CD4-positive, CD25-positive, alpha-beta regulatory T cell (primary cell): ENCODE results near the gene UBA6. TPM values are rescaled to one million over a fixed set of nuclear protein-coding genes. Genes with fewer than 3 reads are reported as not detected.
A peak's percentile ranks its signal among the peaks of the same experiment; 100 is the strongest.

ENCODE experiments used
- ATAC-seq, 2 donors: fragments of 150-1000 bp; cut with Tn5 transposase; one replicate each; pipeline ENCODE4 v1.10.0; 2021; ENCODE audit warnings: low read depth in 2 of 2, moderate number of reproducible peaks in 2 of 2, moderate library complexity in 1 of 2
- DNase-seq, 3 donors: peaks; one replicate each; pipeline versions ENCODE4 v3.0.0 to v3.0.0-alpha.2; 2012 to 2022; ENCODE audit warnings: mixed read lengths in 1 of 3
- H3K27ac ChIP-seq: one replicate; pipeline ENCODE4 v1.7.0; 2013; ENCODE audit warnings: mild to moderate bottlenecking, low read length; ENCODE audit not compliant: insufficient read depth, poor library complexity, severe bottlenecking
- H3K27me3 ChIP-seq: one replicate; pipeline ENCODE4 v1.7.0; 2013; ENCODE audit warnings: low read length; ENCODE audit not compliant: control insufficient read depth, insufficient read depth
- H3K36me3 ChIP-seq: one replicate; pipeline ENCODE4 v1.7.0; 2013; ENCODE audit warnings: mild to moderate bottlenecking, low read length, moderate library complexity; ENCODE audit not compliant: control insufficient read depth, insufficient read depth
- H3K4me1 ChIP-seq: 2 replicates; pipeline ENCODE4 v1.7.0; 2013; ENCODE audit warnings: mild to moderate bottlenecking, low read length; ENCODE audit not compliant: insufficient read depth, control insufficient read depth, poor library complexity, severe bottlenecking
- H3K4me3 ChIP-seq: one replicate; pipeline ENCODE4 v1.7.0; 2013; ENCODE audit warnings: low read depth, mild to moderate bottlenecking, low read length, moderate library complexity
- H3K9me3 ChIP-seq, 2 experiments: 1 replicate in 1 of 2; 2 replicates in 1 of 2; pipeline ENCODE4 v1.7.0; 2013; ENCODE audit warnings: low read length in 2 of 2, mild to moderate bottlenecking in 1 of 2, moderate library complexity in 1 of 2; ENCODE audit not compliant: control insufficient read depth in 2 of 2
- H3K27ac Mint-ChIP-seq, 3 donors: one replicate each; pipeline ENCODE4 v1.8.0; 2020 to 2022; ENCODE audit warnings: mild to moderate bottlenecking in 3 of 3, mixed read lengths in 3 of 3, moderate library complexity in 2 of 3
- H3K27me3 Mint-ChIP-seq: one replicate; pipeline ENCODE4 v1.8.0; 2022; ENCODE audit warnings: mild to moderate bottlenecking, mixed read lengths
- H3K36me3 Mint-ChIP-seq: one replicate; pipeline ENCODE4 v1.8.0; 2020; ENCODE audit warnings: mixed read lengths
- H3K4me1 Mint-ChIP-seq, 4 donors: one replicate each; pipeline ENCODE4 v1.8.0; 2020 to 2022; ENCODE audit warnings: mixed read lengths in 4 of 4, mild to moderate bottlenecking in 1 of 4
- H3K4me3 Mint-ChIP-seq, 4 donors: one replicate each; pipeline ENCODE4 v1.8.0; 2020 to 2022; ENCODE audit warnings: mild to moderate bottlenecking in 4 of 4, mixed read lengths in 4 of 4, moderate library complexity in 3 of 4
- H3K9me3 Mint-ChIP-seq, 7 donors: one replicate each; pipeline ENCODE4 v1.8.0; 2020 to 2022; ENCODE audit warnings: mixed read lengths in 7 of 7, mild to moderate bottlenecking in 3 of 7, moderate library complexity in 2 of 7
- polyA plus RNA-seq, 4 donors: library from polyadenylated mRNA; unstranded; fragments of 300-500 nt; fragmentation: Illumina TruSeq; gene quantifications; one replicate each; pipeline ENCODE4 v1.2.3, GENCODE V29; 2021
- total RNA-seq: library from RNA; stranded (reverse); gene quantifications from one replicate; pipeline ENCODE4 v1.2.3, GENCODE V29; 2022

UBA6 gene
- total and polyA plus RNA-seq, 5 donors from 2014 or later: 21.6 to 64.1 (median 28.9) TPM

- peak overlapping the region in 1 of 4 donors; percentile 36 for H3K4me3 Mint-ChIP-seq
- peak overlapping the region in 2 of 3 donors; percentile 62 to 85 for H3K27ac Mint-ChIP-seq
- Histone ChIP-seq H3K36me3 (peaks cover 13% of the 10 kb centered on the region), H3K9me3 (no peaks in the 10 kb centered on the region), H3K4me3 (no peak overlapping the region), H3K27ac (no peak overlapping the region), H3K4me1 (peaks cover 8% of the 10 kb centered on the region), H3K27me3 (no peaks in the 10 kb centered on the region)
- DNase-seq (no peak), ATAC-seq (no peak)
- peaks cover 32 to 44% (median 39%) of the 10 kb centered on the region in 4 donors for H3K4me1 Mint-ChIP-seq
- H3K27me3 Mint-ChIP-seq: no peaks in the 10 kb centered on the region
- no peaks in the 10 kb centered on the region for H3K9me3 Mint-ChIP-seq
- peaks cover 33% of the 10 kb centered on the region for H3K36me3 Mint-ChIP-seq
Observed at GRCh38 chr4:67685532-67685859, 15.5 kb downstream of the UBA6 start.

- H3K27ac Mint-ChIP-seq: peak overlapping the region in 2 of 3 donors; percentile 62 to 85
- DNase-seq (peak in 1 of 3 donors; percentile 22), ATAC-seq (peak in 1 of 2 donors; percentile 48)
- peaks cover 34 to 42% (median 38%) of the 10 kb centered on the region in 4 donors for H3K4me1 Mint-ChIP-seq
- H3K27me3 Mint-ChIP-seq: no peaks in the 10 kb centered on the region
- no peak overlapping the region for H3K4me3 Mint-ChIP-seq
- H3K4me1 ChIP-seq: peaks cover 8% of the 10 kb centered on the region
- peaks cover 17% of the 10 kb centered on the region for H3K36me3 ChIP-seq
- H3K4me3 ChIP-seq: no peak overlapping the region
- no peaks in the 10 kb centered on the region for H3K27me3 ChIP-seq
- H3K9me3 ChIP-seq: no peaks in the 10 kb centered on the region
- H3K27ac ChIP-seq: no peak overlapping the region
- H3K36me3 Mint-ChIP-seq: peaks cover 28% of the 10 kb centered on the region
- no peaks in the 10 kb centered on the region for H3K9me3 Mint-ChIP-seq
Observed at GRCh38 chr4:67684839-67685531, 16.0 kb downstream of the UBA6 start.

- Mint-ChIP-seq H3K27me3 (no peaks in the 10 kb centered on the region), H3K4me3 (no peak overlapping the region), H3K36me3 (peaks cover 28% of the 10 kb centered on the region), H3K4me1 (peaks cover 24 to 42% (median 27%) of the 10 kb centered on the region in 4 donors), H3K27ac (peak overlapping the region in 1 of 3 donors; percentile 6), H3K9me3 (no peaks in the 10 kb centered on the region)
- ATAC-seq: no peak
- no peak for DNase-seq
- Histone ChIP-seq H3K4me1 (peaks cover 8% of the 10 kb centered on the region), H3K4me3 (no peak overlapping the region), H3K36me3 (peaks cover 32% of the 10 kb centered on the region), H3K27me3 (no peaks in the 10 kb centered on the region), H3K9me3 (no peaks in the 10 kb centered on the region), H3K27ac (no peak overlapping the region)
Observed at GRCh38 chr4:67682266-67682665, 18.7 kb downstream of the UBA6 start.

- Mint-ChIP-seq H3K9me3 (no peaks in the 10 kb centered on the region), H3K4me1 (peaks cover 17 to 34% (median 19%) of the 10 kb centered on the region in 4 donors), H3K36me3 (peaks cover 40% of the 10 kb centered on the region), H3K4me3 (no peak overlapping the region), H3K27me3 (no peaks in the 10 kb centered on the region), H3K27ac (peak overlapping the region in 2 of 3 donors; percentile 14 to 18)
- DNase-seq (no peak), ATAC-seq (no peak)
- no peaks in the 10 kb centered on the region for H3K27me3 ChIP-seq
- no peak overlapping the region for H3K27ac ChIP-seq
- no peak overlapping the region for H3K4me3 ChIP-seq
- H3K4me1 ChIP-seq: peaks cover 8% of the 10 kb centered on the region
- H3K9me3 ChIP-seq: no peaks in the 10 kb centered on the region
- H3K36me3 ChIP-seq: peaks cover 44% of the 10 kb centered on the region
Observed at GRCh38 chr4:67680581-67681222, 20.3 kb downstream of the UBA6 start.

- no peaks in the 10 kb centered on the region for H3K27me3 Mint-ChIP-seq
- H3K27ac ChIP-seq: no peak overlapping the region
- DNase-seq (no peak), ATAC-seq (no peak)
- H3K36me3 Mint-ChIP-seq: peaks cover 47% of the 10 kb centered on the region
- no peaks in the 10 kb centered on the region for H3K4me1 ChIP-seq
- no peak overlapping the region for H3K4me3 Mint-ChIP-seq
- H3K9me3 ChIP-seq: no peaks in the 10 kb centered on the region
- H3K9me3 Mint-ChIP-seq: no peaks in the 10 kb centered on the region
- peaks cover 4 to 22% (median 10%) of the 10 kb centered on the region in 4 donors for H3K4me1 Mint-ChIP-seq
- no peak overlapping the region for H3K4me3 ChIP-seq
- peaks cover 61% of the 10 kb centered on the region for H3K36me3 ChIP-seq
- H3K27ac Mint-ChIP-seq: no peak overlapping the region
- no peaks in the 10 kb centered on the region for H3K27me3 ChIP-seq
Observed at GRCh38 chr4:67678612-67679011, 22.3 kb downstream of the UBA6 start.

- Histone ChIP-seq H3K9me3 (no peaks in the 10 kb centered on the region), H3K4me1 (no peaks in the 10 kb centered on the region), H3K27ac (no peak overlapping the region), H3K36me3 (peaks cover 79% of the 10 kb centered on the region), H3K4me3 (no peak overlapping the region), H3K27me3 (no peaks in the 10 kb centered on the region)
- H3K4me3 Mint-ChIP-seq: no peak overlapping the region
- peaks cover 58% of the 10 kb centered on the region for H3K36me3 Mint-ChIP-seq
- H3K27me3 Mint-ChIP-seq: no peaks in the 10 kb centered on the region
- peaks cover 0 to 2% (median 0%) of the 10 kb centered on the region in 7 donors for H3K9me3 Mint-ChIP-seq
- ATAC-seq: no peak
- peaks cover 0 to 9% (median 3%) of the 10 kb centered on the region in 4 donors for H3K4me1 Mint-ChIP-seq
- no peak overlapping the region for H3K27ac Mint-ChIP-seq
- peak in 1 of 3 donors; percentile 7 for DNase-seq
Observed at GRCh38 chr4:67674098-67674497, 26.9 kb downstream of the UBA6 start.

GRCh38 chr4:67668315-67668714, 32.6 kb downstream of the UBA6 start:
- Histone ChIP-seq H3K4me1 (no peaks in the 10 kb centered on the region), H3K27me3 (no peaks in the 10 kb centered on the region), H3K4me3 (no peak overlapping the region), H3K36me3 (peaks cover 76% of the 10 kb centered on the region), H3K27ac (no peak overlapping the region), H3K9me3 (no peaks in the 10 kb centered on the region)
- ATAC-seq: no peak
- Mint-ChIP-seq H3K27me3 (no peaks in the 10 kb centered on the region), H3K4me3 (no peak overlapping the region), H3K9me3 (peaks cover 0 to 2% (median 0%) of the 10 kb centered on the region in 7 donors), H3K4me1 (peaks cover 0 to 6% (median 2%) of the 10 kb centered on the region in 4 donors), H3K27ac (no peak overlapping the region), H3K36me3 (peaks cover 37% of the 10 kb centered on the region)
- DNase-seq: no peak
